Spleen (tissue), 11 donors: ENCODE results near the gene NAA80. TPM values are rescaled to one million over a fixed set of nuclear protein-coding genes. Genes with fewer than 3 reads are reported as not detected.

ENCODE experiments used
- DNase-seq: peaks from one replicate; pipeline ENCODE4 v3.0.0-alpha.2; 2020
- H3K27ac ChIP-seq, 8 donors: fragments of 200-600 bp; sonication (generic) in 7 of 8; 1 replicate in 4 of 8; 2 replicates in 4 of 8; pipeline versions ENCODE4 v1.5.0 to v1.8.0; 2016 to 2021; ENCODE audit warnings: inconsistent platforms in 4 of 8, mild to moderate bottlenecking in 4 of 8, moderate library complexity in 1 of 8
- H3K27me3 ChIP-seq, 7 donors: fragments of 200-600 bp; sonication (generic) in 6 of 7; replicated peaks in 1 of 7; 1 replicate in 4 of 7; 2 replicates in 3 of 7; pipeline versions ENCODE4 v1.5.0 to v1.8.0; 2016 to 2021; ENCODE audit warnings: inconsistent platforms in 3 of 7, mild to moderate bottlenecking in 1 of 7
- H3K36me3 ChIP-seq, 6 donors: fragments of 200-600 bp; sonication (generic) in 5 of 6; 1 replicate in 4 of 6; 2 replicates in 2 of 6; pipeline versions ENCODE4 v1.5.0 to v1.8.0; 2016 to 2021; ENCODE audit warnings: inconsistent platforms in 2 of 6
- H3K4me1 ChIP-seq, 6 donors: fragments of 200-600 bp; sonication (generic) in 5 of 6; 1 replicate in 3 of 6; 2 replicates in 3 of 6; pipeline versions ENCODE4 v1.5.0 to v1.8.0; 2016 to 2021; ENCODE audit warnings: inconsistent platforms in 3 of 6
- H3K4me3 ChIP-seq, 8 donors: fragments of 200-600 bp; sonication (generic) in 7 of 8; 1 replicate in 4 of 8; 2 replicates in 4 of 8; pipeline versions ENCODE4 v1.5.0 to v1.8.0; 2016 to 2021; ENCODE audit warnings: inconsistent platforms in 4 of 8, mild to moderate bottlenecking in 4 of 8, moderate library complexity in 2 of 8
- H3K9me3 ChIP-seq, 8 donors: fragments of 200-600 bp; sonication (generic) in 7 of 8; 1 replicate in 4 of 8; 2 replicates in 4 of 8; pipeline versions ENCODE4 v1.5.0 to v1.8.0; 2016 to 2021; ENCODE audit warnings: inconsistent platforms in 4 of 8
- CTCF ChIP-seq, 11 experiments: fragments of 200-600 bp in 7 of 11; fragments of 450-650 bp in 4 of 11; sonication (generic) in 4 of 11; IDR thresholded peaks in 8 of 11; conservative IDR thresholded peaks in 3 of 11; 1 replicate in 7 of 11; 2 replicates in 4 of 11; pipeline versions ENCODE4 v1.4.0 to v1.8.0; 2016 to 2021; ENCODE audit warnings: antibody characterized with exemption in 11 of 11, inconsistent platforms in 4 of 11, mild to moderate bottlenecking in 1 of 11
- POLR2A ChIP-seq, 3 donors: fragments of 450-650 bp; IDR thresholded peaks; one replicate each; pipeline ENCODE4 v1.5.1; 2017; ENCODE audit warnings: antibody characterized with exemption in 3 of 3, mild to moderate bottlenecking in 1 of 3
- POLR2AphosphoS5 ChIP-seq, 3 donors: sonication (generic); formaldehyde crosslinking; IDR thresholded peaks; one replicate each; pipeline ENCODE4 v1.5.1; 2017; ENCODE audit warnings: antibody characterized with exemption in 3 of 3
- WGBS, 5 donors: extraction: QIAGEN DNeasy Blood & Tissue Kit in 3 of 5; methylation state at CpG; one replicate each; pipeline versions ENCODE4 v1.1.5 to v1.1.7; 2013 to 2018; 5-methylcytosine and 5-hydroxymethylcytosine counted together
- intact Hi-C: fragments of 100-400 bp; cut with DNase I; formaldehyde crosslinking; loops from one replicate; pipeline ENCODE4 v1.15.0; 2023; ENCODE audit warnings: low total_unique reads
- polyA plus RNA-seq, 3 donors: library from polyadenylated mRNA; stranded (reverse); fragments of 200-250 nt; gene quantifications; one replicate each; pipeline ENCODE4 v1.2.1, GENCODE V29; 2013
- total RNA-seq, 7 donors: library from RNA; depleted of rRNA in 3 of 7; stranded (reverse); fragments of >200 nt in 3 of 7; fragmentation: NEBNext Ultra II Directional in 4 of 7; extraction: Animal tissue kit (Norgen Biotek cat#: 25700) in 4 of 7; gene quantifications; one replicate each; pipeline versions ENCODE4 v1.1.0 to v1.2.1, GENCODE V29; 2016 to 2021
- donor health status: healthy with polysubstance abuse.
- donor health status: DM: no; HTN: no; CAD: no; lungs with moderate emphysema.
- donor health status: DM: no; HTN: no; CAD: no.
- donor health status: Bipolar disorder and iron deficiency.
- donor health status: healthy.
- donor health status: DM: no; HTN: no; CAD: no.
- donor health status: DM: yes; HTN: yes; CAD: no.

The NAA80 gene
- total and polyA plus RNA-seq, 10 donors: 7.8 to 15.5 (median 12.8) TPM

- H3K27me3 ChIP-seq: no peaks in the 10 kb centered on the region
- peaks cover 26 to 93% (median 79%) of the 10 kb centered on the region in 6 donors for H3K4me1 ChIP-seq
- DNase-seq: no peak
- H3K36me3 ChIP-seq: peaks cover 2 to 65% (median 25%) of the 10 kb centered on the region in 6 donors
- no peaks in the 10 kb centered on the region for H3K9me3 ChIP-seq
- 75 to 89% (median 78%) methylated on average over 15 to 16 of the region's 16 CpGs for WGBS, 5 donors
- intact Hi-C loops: no loop called here
- H3K4me3 ChIP-seq: peak overlapping the region; percentile 72 to 97 (median 90)
- H3K27ac ChIP-seq: peak overlapping the region; percentile 29 to 96 (median 93)
- TF ChIP-seq POLR2AphosphoS5 (IDR thresholded peaks at IDR 0.05) (peak in 2 of 3 donors; percentile 13 to 25), CTCF (IDR thresholded peaks at IDR 0.05 in 8 of 11, conservative IDR thresholded peaks at IDR 0.05 in 3 of 11) (no peak)
Measured at GRCh38 chr3:50319181-50319893, 20.1 kb upstream of the NAA80 start.

- intact Hi-C loops: no loop called here
- Histone ChIP-seq H3K9me3 (no peaks in the 10 kb centered on the region), H3K27me3 (no peaks in the 10 kb centered on the region), H3K4me1 (peaks cover 18 to 93% (median 71%) of the 10 kb centered on the region in 6 donors), H3K36me3 (peaks cover 2 to 65% (median 25%) of the 10 kb centered on the region in 6 donors), H3K27ac (peak overlapping the region; percentile 29 to 96 (median 93)), H3K4me3 (peak overlapping the region; percentile 72 to 97 (median 90))
- TF ChIP-seq POLR2AphosphoS5 (IDR thresholded peaks at IDR 0.05): peak in 2 of 3 donors; percentile 50 to 54
- TF ChIP-seq CTCF (IDR thresholded peaks at IDR 0.05 in 8 of 11, conservative IDR thresholded peaks at IDR 0.05 in 3 of 11): no peak
- DNase-seq: no peak
- 43 to 56% (median 47%) methylated on average over 7 to 10 of the region's 10 CpGs for WGBS, 5 donors
Measured at GRCh38 chr3:50318615-50319014, 19.4 kb upstream of the NAA80 start.

GRCh38 chr3:50318163-50318562, 19.0 kb upstream of the NAA80 start:
- Histone ChIP-seq H3K4me3 (peak overlapping the region; percentile 72 to 97 (median 90)), H3K27me3 (no peaks in the 10 kb centered on the region), H3K9me3 (no peaks in the 10 kb centered on the region), H3K27ac (peak overlapping the region in 7 of 8 donors; percentile 35 to 96 (median 93)), H3K4me1 (peaks cover 14 to 93% (median 69%) of the 10 kb centered on the region in 6 donors), H3K36me3 (peaks cover 2 to 65% (median 25%) of the 10 kb centered on the region in 6 donors)
- 33 to 76% (median 70%) methylated on average over 5 to 11 of the region's 11 CpGs for WGBS, 5 donors
- intact Hi-C loops: no loop called here
- TF ChIP-seq POLR2AphosphoS5 (IDR thresholded peaks at IDR 0.05) (peak; percentile 22 to 80 (median 69)), CTCF (IDR thresholded peaks at IDR 0.05 in 8 of 11, conservative IDR thresholded peaks at IDR 0.05 in 3 of 11) (no peak)
- no peak for DNase-seq

GRCh38 chr3:50317300-50317699, 18.1 kb upstream of the NAA80 start:
- intact Hi-C loops: no loop called here
- TF ChIP-seq CTCF (IDR thresholded peaks at IDR 0.05 in 8 of 11, conservative IDR thresholded peaks at IDR 0.05 in 3 of 11) (no peak), POLR2A (IDR thresholded peaks at IDR 0.05) (no peak), POLR2AphosphoS5 (IDR thresholded peaks at IDR 0.05) (peak in 2 of 3 donors; percentile 15 to 23)
- no peaks in the 10 kb centered on the region for H3K9me3 ChIP-seq
- peak overlapping the region in 7 of 8 donors; percentile 83 to 97 (median 91) for H3K4me3 ChIP-seq
- WGBS, 5 donors: 51 to 67% (median 63%) methylated on average over 6 of the region's 6 CpGs
- peak overlapping the region in 6 of 8 donors; percentile 32 to 96 (median 94) for H3K27ac ChIP-seq
- DNase-seq: no peak
- peaks cover 11 to 85% (median 62%) of the 10 kb centered on the region in 6 donors for H3K4me1 ChIP-seq
- peaks cover 2 to 65% (median 25%) of the 10 kb centered on the region in 6 donors for H3K36me3 ChIP-seq
- no peaks in the 10 kb centered on the region for H3K27me3 ChIP-seq
